GM12864 (cell line): Measurements from ENCODE around the gene KPNA3.
"Not testable (repeated sequence)": the region's sequence is repeated elsewhere in the genome, so short reads cannot be mapped to it uniquely, and the experiment has no call there.

Experiments used
- DNase-seq: peaks from one replicate; pipeline ENCODE4 v3.0.0-alpha.2; 2011; ENCODE audit warnings: low read depth
- H3K4me3 ChIP-seq: 2 replicates; pipeline ENCODE4 v1.5.1; 2011; ENCODE audit warnings: mild to moderate bottlenecking, low read depth, low read length, control low read depth
- CTCF ChIP-seq: IDR thresholded peaks from 2 replicates; pipeline ENCODE4 v1.5.1; 2011; ENCODE audit warnings: low read depth, mild to moderate bottlenecking, moderate library complexity, low read length, control low read depth, inconsistent platforms; ENCODE audit errors: missing control alignments

The KPNA3 gene

GRCh38 chr13:49806126-49806536, 13.6 kb upstream of the KPNA3 start:
- no peak for DNase-seq
- TF ChIP-seq CTCF: no peak
- H3K4me3 ChIP-seq: no peak overlapping the region

GRCh38 chr13:49803047-49803446, 10.6 kb upstream of the KPNA3 start:
- not testable (repeated sequence) for DNase-seq, H3K4me3 ChIP-seq

GRCh38 chr13:49802426-49802825, 9.9 kb upstream of the KPNA3 start:
- no peak for DNase-seq
- no peak for TF ChIP-seq CTCF
- no peak overlapping the region for H3K4me3 ChIP-seq

GRCh38 chr13:49791711-49792549, 552 bp downstream of the KPNA3 start:
- TF ChIP-seq CTCF: no peak
- peak overlapping the region; percentile 94 for H3K4me3 ChIP-seq
- DNase-seq: peak; percentile 4

- H3K4me3 ChIP-seq: peak overlapping the region; percentile 94
- DNase-seq: peak; percentile 45
- TF ChIP-seq CTCF: peak; percentile 9
Observed at GRCh38 chr13:49791315-49791710, 1.2 kb downstream of the KPNA3 start.

- TF ChIP-seq CTCF: no peak
- no peak overlapping the region for H3K4me3 ChIP-seq
- no peak for DNase-seq
Observed at GRCh38 chr13:49789968-49790367, 2.5 kb downstream of the KPNA3 start.

GRCh38 chr13:49786401-49787008, 6.0 kb downstream of the KPNA3 start:
- DNase-seq: no peak
- no peak for TF ChIP-seq CTCF
- H3K4me3 ChIP-seq: no peak overlapping the region
